Measurements from ENCODE around the gene AQR.
"Not testable (repeated sequence)": the region's sequence is repeated elsewhere in the genome, so short reads cannot be mapped to it uniquely, and the experiment has no call there.

The AQR gene

DNA sequence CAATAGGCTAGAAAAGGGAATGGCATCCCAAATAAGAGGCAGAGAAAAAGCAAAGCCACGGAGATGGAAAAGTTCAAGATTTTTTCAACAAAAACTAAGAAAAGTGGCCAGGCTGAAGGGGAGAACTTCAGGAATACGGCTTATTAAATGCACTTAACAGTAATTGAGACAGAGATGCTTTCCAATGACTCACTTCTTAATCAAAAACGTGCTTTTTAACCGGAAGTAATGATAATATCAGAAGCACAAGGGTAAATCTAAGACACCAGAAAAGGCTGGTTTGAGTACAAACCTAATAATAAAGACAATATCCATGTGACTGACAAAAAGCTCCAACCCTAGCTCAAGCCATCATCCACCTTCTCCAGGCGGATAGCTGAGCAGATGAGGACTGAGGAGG lies 149.4 kb downstream of the AQR start:
- H3K9me3 Mint-ChIP-seq = no peaks in the 10 kb centered on the region
- peaks cover 4% of the 10 kb centered on the region for H3K27me3 Mint-ChIP-seq (ENCODE audit: low read depth, poor library complexity)
- no peak for DNase-seq
- no peaks in the 10 kb centered on the region for H3K36me3 Mint-ChIP-seq (ENCODE audit: low read depth)
- H3K4me1 Mint-ChIP-seq = no peaks in the 10 kb centered on the region
- H3K4me3 Mint-ChIP-seq = no peak overlapping the region
- TF ChIP-seq, protein P1, sequence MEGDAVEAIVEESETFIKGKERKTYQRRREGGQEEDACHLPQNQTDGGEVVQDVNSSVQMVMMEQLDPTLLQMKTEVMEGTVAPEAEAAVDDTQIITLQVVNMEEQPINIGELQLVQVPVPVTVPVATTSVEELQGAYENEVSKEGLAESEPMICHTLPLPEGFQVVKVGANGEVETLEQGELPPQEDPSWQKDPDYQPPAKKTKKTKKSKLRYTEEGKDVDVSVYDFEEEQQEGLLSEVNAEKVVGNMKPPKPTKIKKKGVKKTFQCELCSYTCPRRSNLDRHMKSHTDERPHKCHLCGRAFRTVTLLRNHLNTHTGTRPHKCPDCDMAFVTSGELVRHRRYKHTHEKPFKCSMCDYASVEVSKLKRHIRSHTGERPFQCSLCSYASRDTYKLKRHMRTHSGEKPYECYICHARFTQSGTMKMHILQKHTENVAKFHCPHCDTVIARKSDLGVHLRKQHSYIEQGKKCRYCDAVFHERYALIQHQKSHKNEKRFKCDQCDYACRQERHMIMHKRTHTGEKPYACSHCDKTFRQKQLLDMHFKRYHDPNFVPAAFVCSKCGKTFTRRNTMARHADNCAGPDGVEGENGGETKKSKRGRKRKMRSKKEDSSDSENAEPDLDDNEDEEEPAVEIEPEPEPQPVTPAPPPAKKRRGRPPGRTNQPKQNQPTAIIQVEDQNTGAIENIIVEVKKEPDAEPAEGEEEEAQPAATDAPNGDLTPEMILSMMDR (IDR thresholded peaks at IDR 0.05) = no peak
- no peak overlapping the region for H3K27ac Mint-ChIP-seq

DNA sequence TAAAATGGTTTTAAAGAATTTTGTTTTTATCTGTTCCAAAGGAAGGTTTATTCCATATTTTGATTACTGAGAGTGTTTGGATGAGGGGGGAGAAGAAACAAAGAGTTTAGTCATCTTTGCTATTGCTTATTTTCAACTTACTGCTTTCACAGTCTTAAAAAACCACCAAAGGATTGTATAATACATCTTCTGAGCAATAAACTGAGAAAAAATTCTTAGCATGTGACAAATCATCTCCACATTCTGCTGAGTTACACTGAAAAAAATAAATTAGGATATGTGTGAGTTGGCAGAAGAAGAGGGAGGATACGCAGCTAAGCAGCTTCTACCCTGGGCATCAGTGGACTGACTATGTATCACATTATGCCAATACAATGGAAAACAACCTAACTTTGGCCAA lies 151.0 kb downstream of the AQR start:
- TF ChIP-seq, protein P1 (IDR thresholded peaks at IDR 0.05) = no peak
- no peak overlapping the region for H3K27ac Mint-ChIP-seq
- H3K4me1 Mint-ChIP-seq = no peaks in the 10 kb centered on the region
- H3K9me3 Mint-ChIP-seq = no peaks in the 10 kb centered on the region
- H3K4me3 Mint-ChIP-seq = no peak overlapping the region
- no peak for DNase-seq
- H3K36me3 Mint-ChIP-seq (ENCODE audit: low read depth) = no peaks in the 10 kb centered on the region
- peaks cover 8% of the 10 kb centered on the region for H3K27me3 Mint-ChIP-seq (ENCODE audit: low read depth, poor library complexity)

- H3K36me3 Mint-ChIP-seq (ENCODE audit: low read depth) = no peaks in the 10 kb centered on the region
- TF ChIP-seq, protein P1 (IDR thresholded peaks at IDR 0.05) = no peak
- H3K9me3 Mint-ChIP-seq = no peaks in the 10 kb centered on the region
- peaks cover 8% of the 10 kb centered on the region for H3K27me3 Mint-ChIP-seq (ENCODE audit: low read depth, poor library complexity)
- no peak overlapping the region for H3K4me3 Mint-ChIP-seq
- no peaks in the 10 kb centered on the region for H3K4me1 Mint-ChIP-seq
- no peak overlapping the region for H3K27ac Mint-ChIP-seq
- DNase-seq = no peak
These were observed 153.7 kb downstream of the AQR start for GRCh38 chr15:34815836-34816235.

- TF ChIP-seq, protein P1 (IDR thresholded peaks at IDR 0.05) = no peak
- no peak for DNase-seq
- Mint-ChIP-seq H3K27me3 (ENCODE audit: low read depth, poor library complexity) (peaks cover 8% of the 10 kb centered on the region), H3K36me3 (ENCODE audit: low read depth) (no peaks in the 10 kb centered on the region), H3K27ac (no peak overlapping the region), H3K9me3 (no peaks in the 10 kb centered on the region), H3K4me3 (no peak overlapping the region), H3K4me1 (no peaks in the 10 kb centered on the region)
These were observed 155.9 kb downstream of the AQR start for GRCh38 chr15:34813446-34814190.

DNA sequence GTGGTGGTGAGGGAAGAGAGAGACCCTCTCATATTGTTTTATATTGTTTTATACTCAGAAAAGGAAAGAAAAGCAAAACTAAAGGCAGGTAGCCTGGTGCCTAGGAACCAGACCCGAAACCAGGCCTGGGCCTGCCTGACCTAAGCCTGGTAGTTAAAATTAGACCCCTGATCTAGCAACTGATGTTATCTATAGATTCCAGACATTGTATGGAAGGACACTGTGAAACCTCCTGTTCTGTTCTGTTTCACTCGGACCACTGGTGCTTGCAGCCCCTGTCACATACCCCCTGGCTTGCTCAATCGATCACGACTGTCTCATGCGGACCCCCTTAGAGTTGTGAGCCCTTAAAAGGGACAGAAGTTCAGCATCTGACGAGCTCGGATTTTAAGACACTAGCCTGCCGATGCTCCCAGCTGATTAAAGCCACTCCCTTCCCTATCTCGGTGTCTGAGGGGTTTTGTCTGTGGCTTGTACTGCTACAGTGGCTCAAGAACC lies 156.6 kb downstream of the AQR start:
- not testable (repeated sequence) for H3K4me1 Mint-ChIP-seq; DNase-seq; H3K27ac Mint-ChIP-seq; H3K4me3 Mint-ChIP-seq; H3K9me3 Mint-ChIP-seq; H3K27me3 Mint-ChIP-seq (ENCODE audit: low read depth, poor library complexity); H3K36me3 Mint-ChIP-seq (ENCODE audit: low read depth)

DNA sequence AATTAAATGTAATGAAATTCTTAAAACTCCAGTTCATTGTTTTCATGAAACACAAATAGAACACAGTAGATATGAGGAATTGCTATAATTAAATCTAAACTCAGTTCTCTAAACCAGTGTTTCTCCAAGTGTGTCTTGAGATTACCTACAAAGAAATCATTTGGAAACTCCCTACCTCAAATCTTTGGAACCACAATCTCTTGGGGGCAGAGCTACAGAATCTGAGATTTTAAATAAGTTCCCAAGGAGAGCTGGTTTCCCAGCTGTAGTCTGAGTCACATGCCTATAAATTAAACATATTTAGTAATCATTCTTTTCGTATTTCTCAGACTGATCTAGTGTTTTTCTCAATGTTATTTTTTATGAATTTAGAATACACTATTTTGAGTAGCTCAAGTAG lies 157.2 kb downstream of the AQR start:
- no peak overlapping the region for H3K4me3 Mint-ChIP-seq
- DNase-seq = no peak
- H3K27me3 Mint-ChIP-seq (ENCODE audit: low read depth, poor library complexity) = peaks cover 4% of the 10 kb centered on the region
- no peaks in the 10 kb centered on the region for H3K4me1 Mint-ChIP-seq
- H3K36me3 Mint-ChIP-seq (ENCODE audit: low read depth) = no peaks in the 10 kb centered on the region
- TF ChIP-seq, protein P1 (IDR thresholded peaks at IDR 0.05) = no peak
- no peak overlapping the region for H3K27ac Mint-ChIP-seq
- peaks cover 7% of the 10 kb centered on the region for H3K9me3 Mint-ChIP-seq

Measured in nephron progenitor cell (in vitro differentiated cells).